MM.1S (cell line): ENCODE results near the gene ABHD16A.

Experiments
- DNase-seq: peaks from one replicate; pipeline ENCODE4 v3.0.0-alpha.2; 2015
- H2AFZ ChIP-seq: fragments of 300-600 bp; sonication (generic); 2 replicates; pipeline ENCODE4 v1.6.0; 2016; ENCODE audit warnings: antibody characterized with exemption, low read length
- H3F3A ChIP-seq: fragments of 300-600 bp; sonication (generic); 2 replicates; pipeline ENCODE4 v1.6.1; 2016; ENCODE audit warnings: mild to moderate bottlenecking, antibody characterized with exemption, low read length, moderate library complexity, mixed read lengths; ENCODE audit not compliant: insufficient read depth
- H3K27ac ChIP-seq: fragments of 300-600 bp; sonication (generic); 2 replicates; pipeline ENCODE4 v1.5.1; 2016; ENCODE audit warnings: mild to moderate bottlenecking, low read length
- H3K27me3 ChIP-seq: fragments of 300-600 bp; sonication (generic); replicated peaks from 2 replicates; pipeline ENCODE4 v1.6.0; 2016; ENCODE audit warnings: low read length; ENCODE audit not compliant: insufficient read depth
- H3K36me3 ChIP-seq: fragments of 300-600 bp; sonication (generic); replicated peaks from 2 replicates; pipeline ENCODE4 v1.6.1; 2016; ENCODE audit warnings: mild to moderate bottlenecking, low read length, mixed read lengths; ENCODE audit not compliant: insufficient read depth
- H3K4me1 ChIP-seq: fragments of 300-600 bp; sonication (generic); 2 replicates; pipeline ENCODE4 v1.6.1; 2016; ENCODE audit warnings: low read length, mixed read lengths
- H3K4me2 ChIP-seq: fragments of 300-600 bp; sonication (generic); 2 replicates; pipeline ENCODE4 v1.6.0; 2016; ENCODE audit warnings: low read depth, low read length
- H3K4me3 ChIP-seq: fragments of 300-600 bp; sonication (generic); 2 replicates; pipeline ENCODE4 v1.5.1; 2016; ENCODE audit warnings: low read length, mixed read lengths
- H3K79me2 ChIP-seq: fragments of 300-600 bp; sonication (generic); 2 replicates; pipeline ENCODE4 v1.6.1; 2016; ENCODE audit warnings: mixed run types, low read length, mixed read lengths
- H3K9ac ChIP-seq: fragments of 300-600 bp; sonication (generic); 2 replicates; pipeline ENCODE4 v1.6.1; 2016; ENCODE audit warnings: low read length, mixed read lengths
- H3K9me2 ChIP-seq: fragments of 300-600 bp; sonication (generic); replicated peaks from 2 replicates; pipeline ENCODE4 v1.6.1; 2016; ENCODE audit warnings: mild to moderate bottlenecking, low read length, mixed read lengths; ENCODE audit not compliant: insufficient read depth
- H3K9me3 ChIP-seq: fragments of 300-600 bp; sonication (generic); replicated peaks from 2 replicates; pipeline ENCODE4 v1.6.1; 2016; ENCODE audit warnings: mild to moderate bottlenecking, low read length, mixed read lengths; ENCODE audit not compliant: insufficient read depth
- H4K20me1 ChIP-seq: fragments of 300-600 bp; sonication (generic); 2 replicates; pipeline ENCODE4 v1.6.1; 2016; ENCODE audit warnings: mild to moderate bottlenecking, low read length, moderate library complexity, mixed read lengths; ENCODE audit not compliant: insufficient read depth
- EZH2 ChIP-seq: fragments of 300-600 bp; sonication (generic); optimal IDR thresholded peaks from 2 replicates; pipeline ENCODE3; 2017; ENCODE audit warnings: low read depth, mild to moderate bottlenecking, antibody characterized with exemption, low read length, mixed read lengths
- EZH2phosphoT487 ChIP-seq: fragments of 300-600 bp; sonication (generic); IDR thresholded peaks from 2 replicates; pipeline ENCODE4 v1.6.1; 2018; ENCODE audit warnings: antibody characterized with exemption, low read length
- TF ChIP-seq, protein P1 (sequence below): fragments of 300-600 bp; sonication (generic); IDR thresholded peaks from 2 replicates; pipeline ENCODE4 v1.5.1; 2016; ENCODE audit warnings: antibody characterized with exemption, low read length, mixed read lengths

Gene ABHD16A

DNA sequence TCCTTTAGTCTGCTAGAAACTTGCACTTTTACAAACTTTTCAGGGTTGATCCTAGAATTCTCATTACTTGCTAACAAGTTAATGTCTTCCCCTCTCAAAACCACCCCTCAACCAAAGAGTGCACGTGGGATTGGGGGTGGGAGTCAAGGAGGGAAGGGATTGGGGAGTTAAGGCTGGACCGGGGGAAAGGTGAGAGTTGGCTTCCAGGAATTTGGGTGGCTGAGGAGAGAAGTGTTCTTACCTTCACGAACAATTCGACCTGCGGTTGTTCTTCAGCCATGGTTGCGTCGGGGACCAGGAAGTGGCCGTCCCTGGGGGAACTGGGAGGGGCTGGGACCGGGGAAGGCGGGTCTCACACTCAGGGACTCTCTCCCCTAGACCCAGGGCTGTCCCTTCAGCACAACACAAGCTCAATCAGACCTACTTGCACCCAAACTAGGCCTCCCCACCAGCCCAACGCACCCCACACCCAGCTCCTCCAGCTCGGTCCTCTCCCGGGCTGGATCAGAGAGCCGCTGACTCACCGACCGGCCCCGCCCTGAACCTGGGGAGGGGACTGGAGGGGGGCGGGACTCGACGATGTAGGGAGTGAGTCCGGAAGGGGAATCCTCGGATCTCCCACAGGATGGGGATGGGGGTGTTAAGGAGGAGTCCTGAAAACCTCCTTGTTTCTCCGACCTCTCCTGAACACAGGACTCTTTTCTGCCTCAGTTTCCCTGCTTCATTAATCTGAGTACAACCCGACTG lies 33.1 kb upstream of the ABHD16A start, which contains the start of gene CLIC1:
Gene CLIC1, minus strand, starts transcription at position 510 of the 747 bp plus-strand sequence. Its CDS starts 230 bp downstream, at position 280.
- TF ChIP-seq EZH2 (no peak), EZH2phosphoT487 (no peak)
- TF ChIP-seq, protein P1, sequence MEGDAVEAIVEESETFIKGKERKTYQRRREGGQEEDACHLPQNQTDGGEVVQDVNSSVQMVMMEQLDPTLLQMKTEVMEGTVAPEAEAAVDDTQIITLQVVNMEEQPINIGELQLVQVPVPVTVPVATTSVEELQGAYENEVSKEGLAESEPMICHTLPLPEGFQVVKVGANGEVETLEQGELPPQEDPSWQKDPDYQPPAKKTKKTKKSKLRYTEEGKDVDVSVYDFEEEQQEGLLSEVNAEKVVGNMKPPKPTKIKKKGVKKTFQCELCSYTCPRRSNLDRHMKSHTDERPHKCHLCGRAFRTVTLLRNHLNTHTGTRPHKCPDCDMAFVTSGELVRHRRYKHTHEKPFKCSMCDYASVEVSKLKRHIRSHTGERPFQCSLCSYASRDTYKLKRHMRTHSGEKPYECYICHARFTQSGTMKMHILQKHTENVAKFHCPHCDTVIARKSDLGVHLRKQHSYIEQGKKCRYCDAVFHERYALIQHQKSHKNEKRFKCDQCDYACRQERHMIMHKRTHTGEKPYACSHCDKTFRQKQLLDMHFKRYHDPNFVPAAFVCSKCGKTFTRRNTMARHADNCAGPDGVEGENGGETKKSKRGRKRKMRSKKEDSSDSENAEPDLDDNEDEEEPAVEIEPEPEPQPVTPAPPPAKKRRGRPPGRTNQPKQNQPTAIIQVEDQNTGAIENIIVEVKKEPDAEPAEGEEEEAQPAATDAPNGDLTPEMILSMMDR = no peak
- peak within 1 kb of the TSS; percentile 98 for H3K27ac ChIP-seq

DNA sequence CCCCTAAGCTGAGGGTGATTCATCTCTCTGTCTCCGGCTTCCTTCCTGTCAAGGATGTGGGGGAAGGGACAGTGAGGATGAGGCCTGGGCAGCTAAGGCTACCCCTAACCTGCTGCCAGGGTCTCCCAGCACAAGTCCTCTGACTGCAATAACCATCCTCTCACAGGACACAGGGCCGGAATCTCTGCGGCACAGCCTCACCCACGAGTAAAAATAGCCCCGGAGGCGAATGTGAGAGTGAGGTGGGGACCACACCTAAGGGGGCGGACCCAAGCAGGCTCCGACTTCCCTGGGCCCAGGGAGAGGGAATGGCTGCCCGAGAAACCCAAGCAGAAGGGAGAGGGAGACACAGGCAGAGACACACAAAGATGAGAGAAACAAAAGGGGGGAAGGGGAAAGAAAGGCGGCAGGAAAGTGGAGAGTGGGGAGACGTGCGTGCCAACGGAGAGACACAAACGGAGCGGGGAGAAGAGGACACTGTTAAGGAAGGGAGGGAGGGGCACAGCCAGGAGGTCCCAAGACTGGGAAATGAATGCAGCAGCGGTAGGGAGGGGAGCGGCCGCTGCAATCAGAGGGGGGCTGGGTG lies 31.8 kb upstream of the ABHD16A start:
- H3K79me2 ChIP-seq = peaks cover 48% of the 10 kb centered on the region

More for the DNA sequence above, 33.1 kb upstream of the ABHD16A start, which contains the start of gene CLIC1:
- Histone ChIP-seq H3K36me3 (peaks cover 10% of the 10 kb centered on the region), H3K9me2 (no peaks in the 10 kb centered on the region), H3K79me2 (peaks cover 54% of the 10 kb centered on the region), H3F3A (peaks cover 66% of the 10 kb centered on the region), H4K20me1 (no peaks in the 10 kb centered on the region), H3K4me3 (peak within 1 kb of the TSS; percentile 84), H3K9me3 (no peaks in the 10 kb centered on the region), H3K4me2 (peak within 1 kb of the TSS; percentile 99), H3K4me1 (peaks cover 36% of the 10 kb centered on the region), H3K9ac (peak within 1 kb of the TSS; percentile 91), H2AFZ (peak within 1 kb of the TSS; percentile 9; the same call in 1 of the 2 replicates), H3K27me3 (no peaks in the 10 kb centered on the region)
- DNase-seq = peak; percentile 67

DNA sequence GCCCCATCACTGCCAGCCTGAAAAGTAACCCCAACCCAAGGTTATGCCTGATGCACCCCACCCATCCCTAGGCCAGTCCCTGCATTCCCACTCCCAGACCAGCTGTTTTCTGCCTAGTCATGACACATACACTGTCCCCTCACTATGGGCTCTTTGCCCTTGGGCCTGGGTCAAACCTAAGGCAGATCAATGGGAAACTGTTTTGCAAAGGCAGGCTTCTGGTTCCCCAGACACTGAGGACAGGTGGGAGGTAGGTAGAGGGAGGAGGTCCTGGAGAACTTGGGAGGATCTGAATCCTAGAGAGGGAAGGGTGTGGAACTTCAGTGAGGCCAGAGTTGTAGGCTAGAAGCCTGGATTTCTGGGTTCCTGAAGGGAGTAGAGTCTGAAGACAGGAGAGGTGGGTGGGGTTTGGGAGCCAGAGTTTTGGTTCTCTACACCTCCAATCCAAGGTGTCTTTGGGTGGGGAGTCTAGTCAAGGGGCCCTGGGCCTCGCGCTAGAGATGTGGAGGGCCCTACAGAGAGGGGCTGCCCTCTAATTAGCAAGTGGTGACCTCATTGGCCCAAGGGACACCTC lies 31.2 kb upstream of the ABHD16A start:
- no peaks in the 10 kb centered on the region for H3K9me2 ChIP-seq
- H3K9ac ChIP-seq = peak overlapping the region; percentile 91
- TF ChIP-seq, protein P1 = no peak
- TF ChIP-seq EZH2 (no peak), EZH2phosphoT487 (no peak)
- DNase-seq = no peak
- H4K20me1 ChIP-seq = no peaks in the 10 kb centered on the region
- H3K4me2 ChIP-seq = peak overlapping the region; percentile 99
- H3K79me2 ChIP-seq = peaks cover 48% of the 10 kb centered on the region
- H2AFZ ChIP-seq = no peak overlapping the region
- H3F3A ChIP-seq = peaks cover 77% of the 10 kb centered on the region
- peaks cover 36% of the 10 kb centered on the region for H3K4me1 ChIP-seq
- peak overlapping the region; percentile 84 for H3K4me3 ChIP-seq
- H3K36me3 ChIP-seq = peaks cover 10% of the 10 kb centered on the region
- H3K27me3 ChIP-seq = no peaks in the 10 kb centered on the region
- H3K9me3 ChIP-seq = no peaks in the 10 kb centered on the region
- peak overlapping the region; percentile 98 for H3K27ac ChIP-seq

More for the DNA sequence above, 31.8 kb upstream of the ABHD16A start:
- Histone ChIP-seq H2AFZ (no peak overlapping the region), H3K4me2 (peak overlapping the region; percentile 99), H3K27me3 (no peaks in the 10 kb centered on the region), H4K20me1 (no peaks in the 10 kb centered on the region), H3K9me2 (no peaks in the 10 kb centered on the region), H3K36me3 (peaks cover 10% of the 10 kb centered on the region), H3K9me3 (no peaks in the 10 kb centered on the region), H3K4me1 (peaks cover 36% of the 10 kb centered on the region), H3K9ac (peak overlapping the region; percentile 91), H3K4me3 (peak overlapping the region; percentile 84), H3F3A (peaks cover 77% of the 10 kb centered on the region), H3K27ac (peak overlapping the region; percentile 98)
- TF ChIP-seq EZH2 (no peak), EZH2phosphoT487 (no peak)
- TF ChIP-seq, protein P1 = no peak
- DNase-seq = peak; percentile 63
